ENCODE results near the gene PARD3B.

The PARD3B gene

GRCh38 chr2:205566606-205567168 lies 1021.4 kb downstream of the PARD3B start:
- no peak for DNase-seq (ENCODE audit: low read depth)
- TF ChIP-seq MAX (IDR thresholded peaks at IDR 0.05; ENCODE audit: low read depth, low read length), result no peak
- TF ChIP-seq POLR2A (IDR thresholded peaks at IDR 0.05; ENCODE audit: extremely low read depth, insufficient read length), result no peak
- no peak for TF ChIP-seq MYC (IDR thresholded peaks at IDR 0.05; ENCODE audit: low read depth, low read length)
- TF ChIP-seq CTCF (IDR thresholded peaks at IDR 0.05; ENCODE audit: low read depth, low read length), result no peak
- no peak overlapping the region for H3K4me3 ChIP-seq (ENCODE audit: low read depth, low read length)

- DNase-seq (ENCODE audit: low read depth), result no peak
- no peak overlapping the region for H3K4me3 ChIP-seq (ENCODE audit: low read depth, low read length)
- no peak for TF ChIP-seq POLR2A (IDR thresholded peaks at IDR 0.05; ENCODE audit: extremely low read depth, insufficient read length)
- no peak for TF ChIP-seq MAX (IDR thresholded peaks at IDR 0.05; ENCODE audit: low read depth, low read length)
- TF ChIP-seq CTCF (IDR thresholded peaks at IDR 0.05; ENCODE audit: low read depth, low read length), result no peak
- TF ChIP-seq MYC (IDR thresholded peaks at IDR 0.05; ENCODE audit: low read depth, low read length), result no peak
Measured at GRCh38 chr2:205568620-205569019, 1023.3 kb downstream of the PARD3B start.

GRCh38 chr2:205570648-205571047 lies 1025.4 kb downstream of the PARD3B start:
- H3K4me3 ChIP-seq (ENCODE audit: low read depth, low read length), result no peak overlapping the region
- TF ChIP-seq CTCF (IDR thresholded peaks at IDR 0.05; ENCODE audit: low read depth, low read length) (no peak), MYC (IDR thresholded peaks at IDR 0.05; ENCODE audit: low read depth, low read length) (no peak), MAX (IDR thresholded peaks at IDR 0.05; ENCODE audit: low read depth, low read length) (no peak), POLR2A (IDR thresholded peaks at IDR 0.05; ENCODE audit: extremely low read depth, insufficient read length) (no peak)
- DNase-seq (ENCODE audit: low read depth), result no peak

GRCh38 chr2:205571360-205571959 lies 1026.2 kb downstream of the PARD3B start:
- no peak for DNase-seq (ENCODE audit: low read depth)
- TF ChIP-seq MAX (IDR thresholded peaks at IDR 0.05; ENCODE audit: low read depth, low read length) (no peak), MYC (IDR thresholded peaks at IDR 0.05; ENCODE audit: low read depth, low read length) (no peak), CTCF (IDR thresholded peaks at IDR 0.05; ENCODE audit: low read depth, low read length) (no peak), POLR2A (IDR thresholded peaks at IDR 0.05; ENCODE audit: extremely low read depth, insufficient read length) (no peak)
- H3K4me3 ChIP-seq (ENCODE audit: low read depth, low read length), result no peak overlapping the region

- H3K4me3 ChIP-seq (ENCODE audit: low read depth, low read length), result no peak overlapping the region
- TF ChIP-seq POLR2A (IDR thresholded peaks at IDR 0.05; ENCODE audit: extremely low read depth, insufficient read length) (no peak), MYC (IDR thresholded peaks at IDR 0.05; ENCODE audit: low read depth, low read length) (no peak), CTCF (IDR thresholded peaks at IDR 0.05; ENCODE audit: low read depth, low read length) (no peak), MAX (IDR thresholded peaks at IDR 0.05; ENCODE audit: low read depth, low read length) (no peak)
- no peak for DNase-seq (ENCODE audit: low read depth)
Measured at GRCh38 chr2:205574001-205574400, 1028.7 kb downstream of the PARD3B start.
